Choroid plexus epithelial cell (primary cell): ENCODE data around the gene KRTAP5-6.
"Not testable (repeated sequence)": the region's sequence is repeated elsewhere in the genome, so short reads cannot be mapped to it uniquely, and the experiment has no call there.

Source experiments
- DNase-seq: peaks from one replicate; pipeline ENCODE4 v3.0.0-alpha.2; 2010; ENCODE audit warnings: low read depth
- H3K4me3 ChIP-seq: 2 replicates; pipeline ENCODE4 v1.5.1; 2011; ENCODE audit warnings: low read depth, mild to moderate bottlenecking, control low read depth, low read length, moderate library complexity
- TF ChIP-seq, protein P1 (sequence below): conservative IDR thresholded peaks from 2 replicates; pipeline ENCODE4 v1.5.1; 2011; ENCODE audit warnings: low read depth, mild to moderate bottlenecking, control low read depth, inconsistent platforms, low read length, moderate library complexity

The KRTAP5-6 gene

DNA sequence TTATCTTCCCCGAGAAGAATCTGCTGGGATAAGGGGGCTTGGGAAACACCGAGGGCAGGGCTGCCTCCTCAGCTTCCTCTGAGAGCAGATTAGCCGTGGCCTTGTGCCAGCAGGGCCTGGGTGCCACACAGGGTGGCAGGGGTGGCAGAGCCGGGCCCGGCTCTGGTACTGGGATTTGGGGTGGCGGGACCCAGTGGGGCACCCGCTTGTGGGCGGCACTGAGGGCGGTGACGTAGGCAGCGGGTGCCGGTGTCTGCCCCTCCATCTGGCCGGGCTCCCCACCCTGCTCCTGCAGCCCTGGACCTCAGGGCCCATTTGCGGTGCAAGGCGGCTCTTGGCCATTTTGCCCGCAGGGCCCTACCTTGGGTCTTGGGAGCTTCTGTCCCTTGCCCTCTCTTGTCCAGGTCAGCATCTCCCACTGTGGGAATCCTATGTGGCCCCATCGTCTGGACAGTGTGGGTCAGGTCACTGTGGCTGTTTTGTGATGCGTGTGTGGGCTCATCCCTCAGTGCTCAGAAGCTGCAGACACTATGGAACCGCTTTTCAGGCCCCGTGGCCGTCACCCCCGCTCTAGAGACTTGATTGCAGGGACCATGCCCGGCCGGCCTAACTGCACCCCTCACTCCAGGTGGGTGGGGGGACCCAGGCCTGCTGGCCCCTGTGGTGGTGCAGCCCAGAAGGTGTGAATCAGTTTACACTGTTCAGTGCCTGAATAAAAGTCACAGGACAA is 29.7 kb upstream of the KRTAP5-6 start:
- H3K4me3 ChIP-seq = no peak overlapping the region
- no peak for DNase-seq
- TF ChIP-seq, protein P1, sequence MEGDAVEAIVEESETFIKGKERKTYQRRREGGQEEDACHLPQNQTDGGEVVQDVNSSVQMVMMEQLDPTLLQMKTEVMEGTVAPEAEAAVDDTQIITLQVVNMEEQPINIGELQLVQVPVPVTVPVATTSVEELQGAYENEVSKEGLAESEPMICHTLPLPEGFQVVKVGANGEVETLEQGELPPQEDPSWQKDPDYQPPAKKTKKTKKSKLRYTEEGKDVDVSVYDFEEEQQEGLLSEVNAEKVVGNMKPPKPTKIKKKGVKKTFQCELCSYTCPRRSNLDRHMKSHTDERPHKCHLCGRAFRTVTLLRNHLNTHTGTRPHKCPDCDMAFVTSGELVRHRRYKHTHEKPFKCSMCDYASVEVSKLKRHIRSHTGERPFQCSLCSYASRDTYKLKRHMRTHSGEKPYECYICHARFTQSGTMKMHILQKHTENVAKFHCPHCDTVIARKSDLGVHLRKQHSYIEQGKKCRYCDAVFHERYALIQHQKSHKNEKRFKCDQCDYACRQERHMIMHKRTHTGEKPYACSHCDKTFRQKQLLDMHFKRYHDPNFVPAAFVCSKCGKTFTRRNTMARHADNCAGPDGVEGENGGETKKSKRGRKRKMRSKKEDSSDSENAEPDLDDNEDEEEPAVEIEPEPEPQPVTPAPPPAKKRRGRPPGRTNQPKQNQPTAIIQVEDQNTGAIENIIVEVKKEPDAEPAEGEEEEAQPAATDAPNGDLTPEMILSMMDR = no peak

GRCh38 chr11:1667906-1668305 is 29.1 kb upstream of the KRTAP5-6 start:
- no peak for DNase-seq
- no peak overlapping the region for H3K4me3 ChIP-seq
- TF ChIP-seq, protein P1 = no peak

GRCh38 chr11:1668911-1669473 is 28.0 kb upstream of the KRTAP5-6 start:
- TF ChIP-seq, protein P1 = no peak
- DNase-seq = no peak

DNA sequence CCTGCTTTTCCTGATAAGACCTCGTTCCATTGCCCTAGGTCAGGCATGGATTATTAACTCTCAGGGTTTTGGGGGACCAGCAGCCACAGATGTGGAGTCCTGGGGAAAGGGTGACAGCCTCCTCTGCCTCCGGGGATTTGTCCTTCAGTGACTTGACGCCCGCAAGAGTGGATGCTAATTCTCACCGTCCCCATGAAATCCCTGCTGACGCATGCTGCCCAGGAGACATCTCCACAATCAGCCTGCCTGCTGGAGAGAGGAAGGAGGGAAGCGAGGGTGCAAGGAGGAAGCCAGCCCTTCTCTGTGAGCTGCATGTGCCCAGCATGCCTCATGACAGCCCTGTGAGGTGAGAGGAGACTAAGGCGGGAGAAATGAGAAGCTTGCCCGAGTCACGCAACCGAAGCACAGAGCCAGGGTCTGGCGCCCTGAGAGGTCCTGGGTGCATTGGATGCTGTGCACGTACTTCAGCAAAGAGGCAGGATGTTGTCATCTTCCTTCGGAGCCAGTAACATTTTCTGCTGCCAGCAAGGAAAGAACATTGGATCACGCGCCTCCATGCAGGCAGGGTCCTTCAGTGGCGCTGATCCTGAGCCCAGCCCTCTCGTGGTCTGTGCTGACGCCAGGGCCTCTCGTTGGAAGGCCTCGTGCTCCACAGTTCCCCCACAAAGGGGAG is 27.3 kb upstream of the KRTAP5-6 start:
- no peak for DNase-seq
- TF ChIP-seq, protein P1 = no peak

More at GRCh38 chr11:1668911-1669473, 28.0 kb upstream of the KRTAP5-6 start:
- no peak overlapping the region for H3K4me3 ChIP-seq

GRCh38 chr11:1670457-1670856 is 26.5 kb upstream of the KRTAP5-6 start:
- not testable (repeated sequence) for DNase-seq, H3K4me3 ChIP-seq

More for the DNA sequence above, 27.3 kb upstream of the KRTAP5-6 start:
- no peak overlapping the region for H3K4me3 ChIP-seq

DNA sequence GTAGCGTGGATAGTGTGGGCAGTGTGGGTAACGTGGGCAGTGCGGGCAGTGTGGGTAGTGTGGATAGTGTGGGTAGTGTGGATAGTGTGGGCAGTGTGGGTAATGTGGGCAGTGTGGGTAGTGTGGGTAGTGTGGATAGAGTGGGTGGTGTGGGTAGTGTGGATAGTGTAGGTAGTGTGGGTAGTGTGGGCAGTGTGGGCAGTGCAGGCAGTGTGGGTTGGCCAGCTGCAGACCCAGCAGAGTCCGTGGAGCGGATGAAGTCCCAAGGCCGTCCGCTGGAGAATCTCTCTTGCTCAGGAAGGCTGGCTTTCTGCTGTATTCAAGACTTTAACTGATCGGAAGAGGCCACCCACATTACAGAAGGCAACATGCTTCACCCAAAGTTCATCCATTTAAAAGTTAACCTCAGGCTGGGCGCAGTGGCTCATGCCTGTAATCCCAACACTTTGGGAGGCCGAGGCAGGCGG is 26.1 kb upstream of the KRTAP5-6 start:
- H3K4me3 ChIP-seq = no peak overlapping the region
- DNase-seq = no peak
- TF ChIP-seq, protein P1 = no peak

DNA sequence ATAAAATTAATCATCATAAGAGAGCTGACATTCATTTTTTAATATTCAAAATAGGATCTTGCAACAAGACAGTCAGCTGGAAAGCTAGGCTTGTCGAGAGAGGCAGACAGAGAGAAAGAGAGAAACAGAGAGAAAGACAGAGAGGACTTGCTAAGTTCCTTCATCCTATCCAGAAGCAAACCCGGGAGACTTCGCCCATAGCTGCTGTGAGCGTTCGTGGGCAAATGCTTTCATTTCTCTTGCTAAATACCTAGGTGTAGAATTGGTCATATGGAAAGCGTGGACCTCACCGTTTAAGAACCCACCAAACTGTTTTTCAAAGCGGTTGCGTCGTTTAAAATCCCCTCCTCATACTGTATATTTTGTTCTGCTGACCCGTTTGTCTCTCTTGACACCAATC is 25.3 kb upstream of the KRTAP5-6 start:
- no peak overlapping the region for H3K4me3 ChIP-seq
- TF ChIP-seq, protein P1 = no peak
- no peak for DNase-seq
